Kidney tubule cell (primary cell): ENCODE results near the gene SLC38A2.

ENCODE experiments used
- DNase-seq: peaks from one replicate; pipeline ENCODE4 v3.0.0-alpha.2; 2018; ENCODE audit warnings: low spot score

SLC38A2 gene

DNA sequence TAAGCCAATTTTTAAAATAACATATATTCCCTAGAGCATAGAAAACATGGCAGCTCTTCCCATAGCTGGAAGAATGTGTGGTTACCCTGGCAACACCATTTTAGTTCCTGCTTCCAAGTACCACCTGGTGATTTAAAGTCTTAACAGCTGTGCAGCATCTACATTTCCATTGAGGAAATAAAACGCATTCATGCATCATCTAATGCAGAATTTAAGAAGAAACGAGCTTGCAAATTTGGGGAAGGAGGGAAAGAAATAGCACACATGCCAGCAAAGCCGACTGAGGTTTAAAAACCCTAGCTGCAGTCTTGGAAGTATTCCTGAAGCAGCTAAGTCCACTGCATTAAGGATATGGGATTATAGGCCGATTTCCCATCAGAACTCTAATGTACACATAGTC, 22.8 kb upstream of the SLC38A2 start:
- no peak for DNase-seq

DNA sequence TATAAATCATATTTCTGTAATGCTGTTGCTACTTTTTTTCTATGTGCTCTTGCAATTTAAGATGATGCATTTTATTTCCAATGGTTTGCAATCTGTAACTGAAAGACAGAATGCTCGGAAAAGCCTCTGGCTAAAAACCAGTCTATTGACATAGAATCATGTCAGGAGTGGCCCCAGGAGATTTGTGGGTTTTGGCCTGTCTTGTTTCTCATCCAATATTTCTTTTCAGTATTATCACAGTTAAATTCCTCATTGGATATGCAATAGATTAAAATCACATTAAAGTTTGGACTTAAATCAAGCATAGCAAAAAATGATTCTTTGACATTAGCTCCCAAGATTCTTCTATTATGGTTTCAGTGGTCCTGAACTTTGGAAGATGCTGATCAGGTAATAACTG, 19.1 kb upstream of the SLC38A2 start:
- no peak for DNase-seq

DNA sequence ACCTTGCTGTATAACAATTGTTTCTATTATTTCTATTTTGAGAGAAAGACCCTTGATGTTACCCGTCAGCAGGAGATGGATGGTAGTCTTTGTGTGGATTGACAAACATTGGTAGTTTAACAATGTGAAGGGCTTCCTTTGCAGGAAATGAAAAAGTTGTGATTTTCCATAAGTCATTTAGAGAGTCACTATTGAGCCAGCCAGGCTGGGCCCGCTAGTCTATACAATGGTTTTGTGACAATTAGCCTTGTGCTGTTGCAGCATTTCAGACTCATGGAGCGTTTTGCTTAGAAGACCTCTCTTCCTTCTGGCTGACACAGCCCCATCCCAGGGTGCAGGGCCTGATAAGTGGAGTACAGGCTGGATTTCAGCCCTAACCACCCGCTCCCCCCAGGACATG, 18.3 kb upstream of the SLC38A2 start:
- DNase-seq: no peak

DNA sequence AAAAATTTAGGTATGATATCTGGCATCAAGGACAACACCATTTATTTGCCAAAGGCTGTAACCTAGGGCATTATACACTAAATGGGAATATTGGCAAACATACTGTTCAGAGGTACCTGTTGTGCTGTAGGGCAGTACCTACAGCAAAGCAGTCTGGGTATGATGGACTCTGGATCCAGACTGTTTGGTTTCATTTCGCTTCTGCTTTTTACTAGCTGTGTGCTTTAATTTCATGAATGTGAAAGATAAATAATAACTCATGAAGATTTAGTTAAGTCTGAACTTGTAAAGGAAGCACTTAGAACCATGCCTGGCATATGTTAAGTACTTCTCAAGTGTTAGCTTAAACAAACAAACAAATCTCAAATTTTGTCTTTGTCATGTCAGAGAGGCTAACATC, 17.7 kb upstream of the SLC38A2 start:
- DNase-seq: no peak

DNA sequence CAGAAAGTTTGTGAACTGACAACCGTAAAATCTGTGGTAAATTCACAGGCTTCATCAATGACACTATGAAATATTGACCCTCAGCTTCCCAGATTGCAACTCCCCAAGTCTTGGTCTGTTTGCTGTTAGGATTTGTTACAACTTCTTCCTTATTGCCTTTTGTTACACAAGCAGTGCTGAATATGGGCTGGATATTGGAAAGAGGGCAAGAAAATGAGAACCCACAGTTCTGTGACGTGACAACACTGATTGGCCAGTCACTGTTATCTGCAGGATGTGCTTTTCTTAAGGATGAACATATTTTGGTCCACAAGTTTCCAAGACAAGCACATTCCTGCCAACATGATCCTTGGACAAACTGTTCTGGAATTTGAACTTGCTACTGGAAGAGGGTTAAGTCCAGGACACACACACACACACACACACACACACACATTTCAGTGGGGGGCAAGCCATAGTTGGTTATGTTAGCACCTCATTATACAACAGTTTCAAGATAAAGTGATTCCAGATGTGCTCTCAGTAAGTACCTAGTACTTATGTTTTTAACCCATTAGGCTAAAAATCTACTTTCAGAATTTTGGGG, 16.6 kb upstream of the SLC38A2 start:
- peak; percentile 56 for DNase-seq

DNA sequence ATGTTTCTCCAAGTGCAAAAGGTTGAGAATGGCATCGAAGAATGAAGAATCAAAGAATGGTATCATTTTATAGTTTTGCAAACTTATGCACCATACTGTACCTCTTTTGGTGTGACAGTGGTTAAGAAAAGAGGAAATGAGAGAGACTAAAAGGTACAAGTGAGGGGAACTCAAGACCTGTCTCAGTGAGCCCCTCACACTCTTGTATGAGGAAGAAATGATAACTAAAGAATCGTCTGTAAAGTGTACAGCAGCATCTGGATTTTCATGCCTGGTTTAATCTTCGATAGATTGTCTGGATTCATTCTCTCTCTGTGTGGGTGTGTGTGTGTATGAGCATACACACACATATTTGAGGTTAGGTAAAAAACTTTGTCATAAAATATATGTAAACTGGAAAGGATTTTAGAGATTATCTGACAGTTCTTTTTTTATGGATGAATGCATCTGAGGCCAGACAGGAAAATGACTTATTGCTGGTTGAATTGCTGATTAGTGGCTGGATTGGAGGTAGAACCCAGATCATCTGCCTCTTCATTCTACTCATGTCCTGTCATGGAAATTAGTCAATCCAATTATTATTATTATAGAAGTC, 16.0 kb upstream of the SLC38A2 start:
- peak; percentile 87 for DNase-seq

DNA sequence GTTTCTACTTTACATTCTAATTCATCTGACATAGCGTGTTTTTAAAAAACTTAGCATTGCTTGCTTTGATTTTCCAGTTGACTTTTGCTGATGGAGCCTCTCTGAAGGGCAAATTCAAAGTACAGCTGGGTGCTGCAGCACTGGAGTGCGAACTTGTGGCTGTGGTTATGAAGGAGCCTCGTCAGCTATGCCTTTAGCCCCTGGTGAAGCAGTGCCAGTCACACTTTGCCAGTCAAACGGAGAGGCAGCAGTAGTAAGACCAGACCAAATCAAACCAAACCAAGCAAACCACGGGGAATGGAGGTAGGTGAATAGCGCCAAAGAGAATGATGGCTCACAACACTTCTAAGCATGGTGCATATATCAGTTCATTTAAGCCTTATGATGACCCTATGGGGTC, 15.1 kb upstream of the SLC38A2 start:
- peak; percentile 68 for DNase-seq

DNA sequence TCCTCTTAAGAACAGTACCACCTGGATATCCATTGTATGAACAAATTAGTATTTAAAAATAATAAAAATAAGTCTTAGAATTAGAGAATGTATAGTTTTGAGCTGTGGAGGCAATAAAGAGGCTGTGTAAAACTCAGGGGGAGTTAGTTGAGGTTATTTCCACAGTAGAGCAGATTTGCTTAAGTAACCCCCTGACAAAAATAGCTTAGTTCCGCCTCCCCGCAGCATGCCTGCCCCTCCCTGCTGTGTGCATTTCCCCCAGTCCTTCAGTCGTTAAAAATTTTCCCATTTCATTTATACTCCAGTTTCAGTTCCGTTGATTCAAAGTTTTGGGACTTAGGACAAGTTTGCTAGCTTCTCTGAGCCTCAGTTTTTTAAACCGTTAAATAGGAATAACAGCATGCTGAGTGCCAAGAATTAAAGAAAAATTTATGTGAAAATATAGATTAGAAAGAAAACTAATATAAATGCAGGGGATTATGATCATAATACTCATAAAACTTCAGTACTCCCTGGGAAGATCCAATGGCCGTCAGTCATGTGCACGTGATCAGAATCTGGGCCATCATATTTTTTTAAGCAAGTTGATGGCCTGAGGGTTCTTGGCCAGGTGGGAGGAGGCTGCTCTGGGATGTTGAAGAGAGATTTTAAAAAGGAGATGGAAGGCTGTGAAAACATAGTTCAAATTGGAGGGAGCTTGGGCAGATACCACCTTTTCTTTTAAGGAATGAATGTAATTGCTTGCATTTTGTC, 14.5 kb upstream of the SLC38A2 start:
- peak; percentile 52 for DNase-seq

DNA sequence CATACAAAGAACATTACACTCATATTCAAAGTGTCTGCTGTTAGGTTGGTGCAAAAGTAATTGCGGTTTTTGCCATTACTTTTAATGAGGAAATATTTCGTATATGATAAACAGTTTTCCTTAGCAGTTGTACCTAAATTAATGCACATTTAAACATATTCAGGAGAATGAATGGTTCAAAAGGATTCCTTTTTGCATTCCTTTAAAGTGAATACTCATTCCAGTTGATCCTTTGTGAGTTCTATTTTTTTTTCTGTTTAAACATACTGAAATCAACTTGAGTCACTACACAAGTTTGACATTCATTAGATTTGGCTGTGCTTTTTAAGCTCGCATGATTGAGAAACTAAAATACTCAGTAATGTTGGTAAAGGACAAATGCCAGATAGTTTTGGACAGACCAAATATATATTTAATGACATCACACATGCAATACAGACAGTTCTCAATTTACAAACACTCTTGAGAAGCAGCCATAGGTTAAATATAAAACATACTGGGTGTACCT, 13.8 kb upstream of the SLC38A2 start:
- peak; percentile 88 for DNase-seq

DNA sequence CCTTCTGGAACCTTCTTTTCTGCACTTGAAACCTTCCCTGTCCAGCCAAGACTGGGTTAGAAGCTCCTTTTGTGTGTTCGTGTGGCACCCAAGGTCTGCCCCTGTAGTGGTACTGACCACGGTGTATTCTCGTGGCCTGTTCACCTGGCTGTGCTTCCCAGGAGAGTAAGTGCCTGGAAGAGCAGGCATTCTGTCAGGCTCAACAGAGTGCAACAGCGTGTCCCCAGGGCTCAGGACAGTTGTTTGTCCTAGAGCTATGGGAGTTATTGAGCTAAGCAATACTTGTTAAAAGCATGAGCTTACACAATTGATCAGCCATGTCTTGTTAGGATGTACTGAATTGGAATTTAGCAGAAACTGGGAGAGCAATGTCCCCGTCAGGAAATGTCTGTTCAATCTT, 12.9 kb upstream of the SLC38A2 start:
- DNase-seq: no peak

DNA sequence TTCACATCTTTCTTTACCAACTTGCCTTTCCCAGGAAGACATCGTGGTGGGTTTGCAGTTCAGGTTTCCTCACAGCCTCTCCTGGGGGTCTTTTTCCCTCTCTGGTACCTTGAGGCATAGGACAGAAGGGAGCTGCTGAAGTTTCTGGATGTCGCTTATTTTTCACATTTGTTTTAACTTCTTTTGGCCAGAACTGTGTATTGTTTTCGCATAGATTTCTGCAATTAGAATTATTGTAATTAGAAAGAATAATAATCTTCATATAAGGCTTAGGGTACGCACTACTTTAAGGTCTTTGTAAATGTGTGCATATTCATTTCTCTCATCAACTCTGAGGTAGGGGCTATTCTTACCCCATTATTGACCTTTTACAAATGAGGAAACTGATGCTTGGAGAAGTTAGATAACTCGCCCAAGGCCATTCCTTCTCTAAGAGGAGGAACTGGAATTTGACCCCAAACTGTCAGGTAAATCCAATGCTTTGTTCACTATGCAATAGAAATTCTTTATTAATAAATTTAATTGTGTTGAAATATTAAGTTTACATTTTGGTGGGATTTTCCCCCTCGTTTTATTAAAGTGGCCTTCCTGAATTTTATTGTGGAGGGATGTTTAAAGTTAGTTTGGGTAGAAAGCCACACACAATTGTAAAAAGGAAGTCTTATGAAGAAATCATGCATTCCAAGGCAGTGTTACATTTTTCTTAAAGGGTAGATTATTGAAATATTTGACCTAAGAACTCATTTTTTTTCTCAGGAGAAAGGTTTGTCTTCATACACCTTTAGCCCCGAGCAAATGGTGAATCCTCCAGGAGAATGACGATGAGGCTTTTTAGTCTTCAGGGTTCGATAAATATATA, 12.1 kb upstream of the SLC38A2 start:
- no peak for DNase-seq

DNA sequence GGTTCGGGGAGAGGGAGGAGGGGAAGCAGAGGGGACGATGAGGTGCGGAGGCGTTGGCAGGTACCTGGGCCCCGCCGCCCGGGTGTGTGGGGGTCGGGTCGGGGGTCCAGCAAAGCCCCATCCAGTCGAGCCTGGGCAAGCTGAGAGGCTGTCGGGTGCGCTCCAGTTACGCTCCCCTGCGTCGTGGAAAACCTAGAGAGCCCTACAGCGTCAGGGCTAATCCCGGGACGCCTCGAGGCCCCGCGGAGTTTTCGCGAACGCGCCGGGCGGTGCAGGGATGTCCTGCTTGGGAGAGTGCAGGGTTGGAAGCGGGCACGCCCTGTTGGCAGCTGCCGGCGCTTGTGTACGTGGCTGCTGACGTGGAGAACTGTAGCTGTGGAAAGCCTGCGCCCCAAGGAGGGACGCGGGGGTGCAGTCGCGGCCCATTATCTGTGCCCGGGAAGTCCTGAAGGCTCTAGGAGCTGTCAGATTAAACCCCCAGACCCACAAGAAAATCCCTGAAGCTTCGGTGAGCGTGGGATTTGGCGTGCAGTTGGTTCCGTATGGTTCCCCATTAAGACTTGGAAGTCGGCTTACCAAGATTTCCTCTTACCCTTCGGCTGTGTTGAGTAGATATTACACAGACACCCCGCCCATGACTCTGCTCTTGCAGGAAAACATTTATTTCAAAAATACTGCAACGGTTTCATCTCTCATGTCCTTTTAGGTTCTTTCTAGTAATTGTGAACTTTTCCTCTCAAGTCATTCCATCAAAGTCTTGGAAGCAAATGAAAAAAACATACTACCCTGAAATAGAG, 11.3 kb upstream of the SLC38A2 start:
- DNase-seq: peak; percentile 89

DNA sequence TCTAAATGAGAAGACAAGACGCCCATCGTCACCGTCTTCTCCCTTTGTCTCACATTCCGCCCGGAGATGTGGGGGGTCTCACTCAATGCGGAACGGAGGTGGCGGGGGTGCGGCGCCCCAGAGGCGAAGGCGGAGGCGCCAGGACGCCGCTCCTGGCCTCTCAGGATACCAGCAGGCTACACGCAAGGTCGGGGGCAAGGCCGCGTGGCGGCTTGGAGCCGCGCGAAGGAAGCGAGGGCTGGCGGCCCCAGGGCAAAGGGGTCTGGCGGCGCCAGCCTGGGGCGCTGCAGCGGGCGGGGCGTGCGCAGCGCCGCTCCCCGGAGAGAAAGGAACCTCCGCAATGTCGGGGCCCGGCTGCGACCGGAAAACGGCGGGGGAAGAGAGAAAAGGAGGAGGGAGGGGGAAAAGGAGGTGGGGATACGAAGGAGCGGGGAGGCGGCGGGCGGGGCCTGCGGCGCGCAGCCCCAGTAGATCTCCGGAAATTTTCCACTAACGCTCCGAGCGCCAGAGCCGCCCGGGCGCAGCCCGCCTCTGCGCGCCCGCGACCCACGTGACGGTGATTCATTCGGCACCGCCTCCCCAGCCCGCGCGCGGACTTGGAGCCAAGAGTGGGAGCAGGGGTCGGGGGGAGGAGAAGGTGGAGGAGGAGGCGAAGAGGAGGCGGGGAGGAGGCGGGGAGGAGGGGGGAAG, 10.5 kb upstream of the SLC38A2 start:
- peak; percentile 98 for DNase-seq

DNA sequence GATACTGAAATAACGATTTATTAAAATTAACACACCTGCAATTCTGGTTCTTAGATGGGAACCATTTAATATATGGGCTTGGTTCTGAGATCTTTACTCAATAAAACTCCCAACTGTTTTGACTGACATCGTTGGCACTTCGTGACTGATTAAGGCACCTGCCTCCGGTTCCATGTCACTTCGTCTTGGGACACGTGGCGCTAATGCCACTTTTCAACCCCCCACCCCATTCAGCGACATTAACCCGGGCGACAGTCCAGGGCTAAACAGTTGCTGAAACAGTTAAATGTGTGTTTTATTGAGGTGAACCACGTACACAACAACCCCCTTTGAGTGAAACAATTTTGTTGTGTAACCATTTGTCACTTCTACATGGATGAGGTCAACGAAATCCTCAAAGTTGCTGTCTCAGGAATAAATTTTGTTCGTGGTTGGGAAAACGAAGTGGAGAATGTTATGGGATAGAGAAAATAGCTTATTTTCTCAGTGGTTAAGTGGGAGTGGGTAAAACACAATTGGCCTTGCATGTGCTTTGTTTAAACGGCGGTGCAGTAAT, 9.9 kb upstream of the SLC38A2 start:
- no peak for DNase-seq

DNA sequence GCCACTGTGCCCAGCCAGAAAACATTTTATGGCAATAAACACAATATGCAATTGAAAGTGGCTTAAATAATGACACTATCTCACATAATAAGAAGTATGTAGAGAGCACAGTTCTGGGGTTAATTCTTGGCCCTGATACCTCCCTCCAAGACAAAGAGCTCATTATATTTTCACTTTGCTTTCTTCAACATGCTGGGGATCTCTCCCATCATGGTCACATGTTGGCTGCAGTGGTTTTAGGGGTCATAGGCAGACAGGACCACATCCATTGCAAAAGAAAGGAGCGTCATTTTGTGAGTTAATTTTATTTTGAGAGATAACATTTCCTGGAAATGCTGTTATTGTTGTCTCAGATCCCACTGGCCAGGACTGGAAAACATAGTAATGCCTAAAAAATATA, 8.3 kb upstream of the SLC38A2 start:
- no peak for DNase-seq

DNA sequence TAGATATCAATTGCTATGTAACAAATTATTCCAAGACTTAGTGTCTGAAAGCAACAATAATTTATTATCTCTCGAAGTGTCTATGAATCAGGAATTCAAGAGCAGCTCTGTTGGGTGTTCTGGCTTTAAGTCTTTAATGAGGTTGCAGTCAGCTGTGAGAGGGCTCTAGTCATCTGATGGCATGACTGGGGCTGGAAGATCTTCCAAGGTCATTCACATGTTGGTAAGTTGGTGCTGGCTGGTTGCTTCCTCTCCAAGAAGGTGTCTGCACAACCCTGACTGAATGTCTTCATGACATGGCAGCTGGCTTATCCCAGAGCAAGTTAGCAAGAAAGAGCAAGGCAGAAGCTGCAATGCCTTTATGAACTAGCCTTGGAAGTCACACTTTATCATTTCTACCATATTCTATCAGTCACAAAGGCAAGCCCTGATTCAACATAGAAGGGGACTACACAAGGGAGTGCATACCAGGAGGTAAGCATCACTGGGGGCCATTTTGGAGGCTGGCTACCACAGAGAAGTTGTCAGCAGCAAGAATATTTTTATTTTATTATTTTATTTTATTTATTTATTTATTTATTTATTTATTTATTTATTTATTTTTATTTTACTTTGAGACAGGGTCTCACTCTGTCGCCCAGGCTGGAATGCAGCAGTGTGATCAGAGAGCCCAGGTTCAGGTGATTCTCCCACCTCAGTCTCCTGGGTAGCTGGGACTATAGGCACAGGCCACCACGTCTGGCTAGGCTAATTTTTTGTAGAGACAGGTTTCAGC, 7.6 kb upstream of the SLC38A2 start:
- no peak for DNase-seq

DNA sequence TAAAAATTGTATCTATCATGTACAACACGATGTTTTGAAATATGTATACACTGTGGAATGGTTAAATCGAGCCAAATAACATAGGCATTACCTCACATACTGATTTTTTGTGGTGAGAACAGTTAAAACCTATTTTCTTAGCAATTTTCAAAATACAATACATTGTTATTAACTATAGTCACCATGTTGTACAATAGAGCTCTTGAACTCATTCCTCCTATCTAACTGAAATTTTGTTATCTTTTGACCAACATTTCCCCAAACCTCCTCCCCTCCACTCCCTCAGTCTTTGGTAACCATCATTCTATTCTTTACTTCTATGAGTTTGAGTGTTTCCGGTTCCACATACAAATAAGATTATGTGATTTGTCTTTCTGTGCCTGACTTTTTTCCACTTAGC, 6.8 kb upstream of the SLC38A2 start:
- DNase-seq: no peak

DNA sequence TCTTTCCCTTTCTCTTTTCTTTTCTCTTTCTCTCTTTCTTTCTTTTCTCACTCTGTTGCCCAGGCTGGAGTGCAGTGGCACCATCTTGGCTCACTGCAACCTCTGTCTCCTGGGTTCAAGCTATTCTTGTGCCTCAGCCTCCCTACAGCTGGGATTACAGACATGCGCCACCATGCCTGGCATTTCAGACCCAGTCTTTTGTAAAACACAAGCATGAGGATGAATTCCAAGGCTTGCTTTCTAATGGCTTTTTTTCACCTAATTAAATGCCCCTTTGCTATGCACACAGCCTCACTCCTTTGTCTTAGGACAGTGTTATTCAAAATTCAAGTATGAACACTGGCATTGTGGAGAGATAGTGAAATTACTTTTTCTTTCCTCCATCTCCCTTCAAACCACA, 6.0 kb upstream of the SLC38A2 start:
- DNase-seq: no peak

DNA sequence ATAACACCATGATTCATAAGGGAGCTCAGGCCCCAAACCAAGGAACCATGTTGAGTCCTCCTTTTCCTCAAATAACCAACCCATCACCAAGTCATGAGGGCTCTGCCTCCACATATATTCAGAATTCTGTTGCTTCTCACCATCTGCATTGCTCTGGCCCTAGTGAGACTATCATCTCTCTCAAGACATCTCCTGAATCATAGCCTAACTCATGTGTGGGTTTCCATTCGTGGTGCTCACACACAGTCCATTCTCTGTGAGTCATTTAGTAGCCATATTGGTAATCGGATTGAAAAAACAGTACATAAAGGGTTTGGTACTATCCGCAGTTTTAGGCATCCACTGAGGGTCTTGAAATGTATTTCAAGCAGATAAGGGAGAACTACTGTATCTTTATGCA, 5.1 kb upstream of the SLC38A2 start:
- no peak for DNase-seq

DNA sequence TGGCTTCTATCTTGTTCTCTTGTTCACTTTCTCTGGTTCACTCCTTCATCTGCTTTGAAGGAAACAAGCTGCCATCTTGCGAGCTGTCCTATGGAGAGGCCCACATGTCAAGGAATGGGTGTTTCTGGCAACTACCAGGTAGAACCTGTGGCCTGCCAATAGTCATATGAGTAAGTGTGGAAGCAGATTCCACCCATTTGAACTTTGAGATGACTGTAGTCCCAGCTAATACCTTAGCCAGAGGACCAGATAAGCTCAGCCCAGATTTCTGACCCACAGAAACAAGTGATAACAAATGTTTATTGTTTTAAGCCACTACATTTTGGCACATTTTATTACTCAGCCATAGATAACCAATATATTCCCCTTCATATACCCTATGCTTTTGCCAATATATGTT, 4.0 kb upstream of the SLC38A2 start:
- DNase-seq: no peak
